Measurements from ENCODE around the gene ARHGAP6. TPM values are rescaled to one million over a fixed set of nuclear protein-coding genes. Genes with fewer than 3 reads are reported as not detected.

The ARHGAP6 gene
- total RNA-seq, 3 donors from 2014 or later: 0.08 to 0.10 TPM; not detected in 1

- no peaks in the 10 kb centered on the region for H3K36me3 Mint-ChIP-seq (ENCODE audit: insufficient read depth)
- no peak overlapping the region for H3K4me3 Mint-ChIP-seq
- no peaks in the 10 kb centered on the region for H3K9me3 Mint-ChIP-seq
- no peaks in the 10 kb centered on the region for H3K4me1 Mint-ChIP-seq (ENCODE audit: low read depth)
- H3K27me3 Mint-ChIP-seq (ENCODE audit: low read depth): no peaks in the 10 kb centered on the region
- ATAC-seq (no peak), DNase-seq (no peak)
Measured at GRCh38 chrX:11209798-11210414, 455.8 kb downstream of the ARHGAP6 start.

GRCh38 chrX:11206716-11207115 lies 459.0 kb downstream of the ARHGAP6 start:
- no peak for DNase-seq
- Mint-ChIP-seq H3K36me3 (ENCODE audit: insufficient read depth) (no peaks in the 10 kb centered on the region), H3K4me3 (no peak overlapping the region), H3K27me3 (ENCODE audit: low read depth) (no peaks in the 10 kb centered on the region), H3K9me3 (no peaks in the 10 kb centered on the region), H3K4me1 (ENCODE audit: low read depth) (no peaks in the 10 kb centered on the region)
- no peak for ATAC-seq

GRCh38 chrX:11205796-11206195 lies 459.9 kb downstream of the ARHGAP6 start:
- ATAC-seq (no peak), DNase-seq (no peak)
- Mint-ChIP-seq H3K4me1 (ENCODE audit: low read depth) (no peaks in the 10 kb centered on the region), H3K9me3 (no peaks in the 10 kb centered on the region), H3K36me3 (ENCODE audit: insufficient read depth) (no peaks in the 10 kb centered on the region), H3K4me3 (no peak overlapping the region), H3K27me3 (ENCODE audit: low read depth) (no peaks in the 10 kb centered on the region)

GRCh38 chrX:11197671-11198070 lies 468.0 kb downstream of the ARHGAP6 start:
- Mint-ChIP-seq H3K36me3 (ENCODE audit: insufficient read depth) (no peaks in the 10 kb centered on the region), H3K9me3 (no peaks in the 10 kb centered on the region), H3K4me3 (no peak overlapping the region), H3K4me1 (ENCODE audit: low read depth) (no peaks in the 10 kb centered on the region), H3K27me3 (ENCODE audit: low read depth) (no peaks in the 10 kb centered on the region)
- no peak for ATAC-seq
- no peak for DNase-seq

GRCh38 chrX:11196476-11196875 lies 469.2 kb downstream of the ARHGAP6 start:
- Mint-ChIP-seq H3K27me3 (ENCODE audit: low read depth) (no peaks in the 10 kb centered on the region), H3K4me1 (ENCODE audit: low read depth) (no peaks in the 10 kb centered on the region), H3K36me3 (ENCODE audit: insufficient read depth) (no peaks in the 10 kb centered on the region), H3K9me3 (no peaks in the 10 kb centered on the region), H3K4me3 (no peak overlapping the region)
- no peak for ATAC-seq
- no peak for DNase-seq

GRCh38 chrX:11193035-11193469 lies 472.7 kb downstream of the ARHGAP6 start:
- no peaks in the 10 kb centered on the region for H3K4me1 Mint-ChIP-seq (ENCODE audit: low read depth)
- no peaks in the 10 kb centered on the region for H3K9me3 Mint-ChIP-seq
- ATAC-seq (no peak), DNase-seq (no peak)
- no peaks in the 10 kb centered on the region for H3K36me3 Mint-ChIP-seq (ENCODE audit: insufficient read depth)
- no peak overlapping the region for H3K4me3 Mint-ChIP-seq
- no peaks in the 10 kb centered on the region for H3K27me3 Mint-ChIP-seq (ENCODE audit: low read depth)

GRCh38 chrX:11190745-11191510 lies 474.8 kb downstream of the ARHGAP6 start:
- DNase-seq (no peak), ATAC-seq (no peak)
- Mint-ChIP-seq H3K36me3 (ENCODE audit: insufficient read depth) (no peaks in the 10 kb centered on the region), H3K27me3 (ENCODE audit: low read depth) (no peaks in the 10 kb centered on the region), H3K4me3 (no peak overlapping the region), H3K9me3 (no peaks in the 10 kb centered on the region), H3K4me1 (ENCODE audit: low read depth) (no peaks in the 10 kb centered on the region)

- no peak for ATAC-seq
- H3K4me3 Mint-ChIP-seq: no peak overlapping the region
- DNase-seq: no peak
- no peaks in the 10 kb centered on the region for H3K9me3 Mint-ChIP-seq
- H3K27me3 Mint-ChIP-seq (ENCODE audit: low read depth): no peaks in the 10 kb centered on the region
- H3K4me1 Mint-ChIP-seq (ENCODE audit: low read depth): no peaks in the 10 kb centered on the region
- H3K36me3 Mint-ChIP-seq (ENCODE audit: insufficient read depth): no peaks in the 10 kb centered on the region
Measured at GRCh38 chrX:11189097-11189496, 476.6 kb downstream of the ARHGAP6 start.

GRCh38 chrX:11188664-11189063 lies 477.1 kb downstream of the ARHGAP6 start:
- Mint-ChIP-seq H3K4me3 (no peak overlapping the region), H3K9me3 (no peaks in the 10 kb centered on the region), H3K27me3 (ENCODE audit: low read depth) (no peaks in the 10 kb centered on the region), H3K4me1 (ENCODE audit: low read depth) (no peaks in the 10 kb centered on the region), H3K36me3 (ENCODE audit: insufficient read depth) (no peaks in the 10 kb centered on the region)
- DNase-seq (no peak), ATAC-seq (no peak)

GRCh38 chrX:11187001-11187400 lies 478.7 kb downstream of the ARHGAP6 start:
- Mint-ChIP-seq H3K9me3 (no peaks in the 10 kb centered on the region), H3K4me1 (ENCODE audit: low read depth) (no peaks in the 10 kb centered on the region), H3K4me3 (no peak overlapping the region), H3K27me3 (ENCODE audit: low read depth) (no peaks in the 10 kb centered on the region), H3K36me3 (ENCODE audit: insufficient read depth) (no peaks in the 10 kb centered on the region)
- DNase-seq (no peak), ATAC-seq (no peak)

GRCh38 chrX:11185861-11186260 lies 479.9 kb downstream of the ARHGAP6 start:
- ATAC-seq (no peak), DNase-seq (no peak)
- H3K36me3 Mint-ChIP-seq (ENCODE audit: insufficient read depth): no peaks in the 10 kb centered on the region
- no peak overlapping the region for H3K4me3 Mint-ChIP-seq
- no peaks in the 10 kb centered on the region for H3K27me3 Mint-ChIP-seq (ENCODE audit: low read depth)
- H3K9me3 Mint-ChIP-seq: no peaks in the 10 kb centered on the region
- no peaks in the 10 kb centered on the region for H3K4me1 Mint-ChIP-seq (ENCODE audit: low read depth)

GRCh38 chrX:11180571-11180970 lies 485.1 kb downstream of the ARHGAP6 start:
- Mint-ChIP-seq H3K4me3 (no peak overlapping the region), H3K9me3 (no peaks in the 10 kb centered on the region), H3K36me3 (ENCODE audit: insufficient read depth) (no peaks in the 10 kb centered on the region), H3K27me3 (ENCODE audit: low read depth) (no peaks in the 10 kb centered on the region), H3K4me1 (ENCODE audit: low read depth) (no peaks in the 10 kb centered on the region)
- DNase-seq (no peak), ATAC-seq (no peak)

- Mint-ChIP-seq H3K36me3 (ENCODE audit: insufficient read depth) (no peaks in the 10 kb centered on the region), H3K4me3 (no peak overlapping the region), H3K9me3 (no peaks in the 10 kb centered on the region), H3K27me3 (ENCODE audit: low read depth) (peaks cover 7% of the 10 kb centered on the region), H3K4me1 (ENCODE audit: low read depth) (no peaks in the 10 kb centered on the region)
- no peak for DNase-seq
- no peak for ATAC-seq
Measured at GRCh38 chrX:11172415-11172814, 493.3 kb downstream of the ARHGAP6 start.

GRCh38 chrX:11171956-11172355 lies 493.8 kb downstream of the ARHGAP6 start:
- Mint-ChIP-seq H3K4me1 (ENCODE audit: low read depth) (no peaks in the 10 kb centered on the region), H3K36me3 (ENCODE audit: insufficient read depth) (no peaks in the 10 kb centered on the region), H3K27me3 (ENCODE audit: low read depth) (peaks cover 7% of the 10 kb centered on the region), H3K9me3 (no peaks in the 10 kb centered on the region), H3K4me3 (no peak overlapping the region)
- ATAC-seq: no peak
- DNase-seq: no peak

GRCh38 chrX:11164433-11164832 lies 501.3 kb downstream of the ARHGAP6 start:
- Mint-ChIP-seq H3K9me3 (no peaks in the 10 kb centered on the region), H3K4me3 (no peak overlapping the region), H3K27me3 (ENCODE audit: low read depth) (no peaks in the 10 kb centered on the region), H3K4me1 (ENCODE audit: low read depth) (no peaks in the 10 kb centered on the region), H3K36me3 (ENCODE audit: insufficient read depth) (no peaks in the 10 kb centered on the region)
- no peak for ATAC-seq
- no peak for DNase-seq

Measured in activated T-cell treated with anti-CD3 and anti-CD28 coated beads, Interleukin-2, amount 50 U/mL, for 4 hours (primary cell).